ENCODE data around the gene PPIL4. TPM values are rescaled to one million over a fixed set of nuclear protein-coding genes. Genes with fewer than 3 reads are reported as not detected.
"Not testable (repeated sequence)": the region's sequence is repeated elsewhere in the genome, so short reads cannot be mapped to it uniquely, and the experiment has no call there.

The PPIL4 gene
- polyA plus RNA-seq, 2 donors = 10.1 to 11.3 TPM

GRCh38 chr6:149501201-149501600, 44.6 kb downstream of the PPIL4 start:
- WGBS, 2 donors = 89 to 97% methylated on average over 1 of the region's 1 CpG

GRCh38 chr6:149500096-149500495, 45.7 kb downstream of the PPIL4 start:
- no peaks in the 10 kb centered on the region for H3K9me3 ChIP-seq (ENCODE audit: control insufficient read depth in 2 of 2, insufficient read depth in 1 of 2, low read depth in 1 of 2, low read length in 1 of 2)
- no peak overlapping the region for H3K4me3 ChIP-seq (ENCODE audit: low read depth in 1 of 2, low read length in 2 of 2)
- no peaks in the 10 kb centered on the region for H3K36me3 ChIP-seq (ENCODE audit: control insufficient read depth in 2 of 2, insufficient read depth in 2 of 2, low read length in 1 of 2)
- H3K27me3 ChIP-seq (ENCODE audit: control insufficient read depth in 1 of 2, insufficient read depth in 2 of 2, low read length in 2 of 2) = no peaks in the 10 kb centered on the region
- 61 to 76% methylated on average over 1 of the region's 1 CpG for WGBS, 2 donors
- H3K27ac ChIP-seq (ENCODE audit: low read depth in 2 of 2, low read length in 1 of 2) = no peak overlapping the region
- no peaks in the 10 kb centered on the region for H3K4me1 ChIP-seq (ENCODE audit: control insufficient read depth in 2 of 2, insufficient read depth in 2 of 2, low read length in 1 of 2)

More at GRCh38 chr6:149501201-149501600, 44.6 kb downstream of the PPIL4 start:
- H3K27me3 ChIP-seq (ENCODE audit: control insufficient read depth in 1 of 2, insufficient read depth in 2 of 2, low read length in 2 of 2) = no peaks in the 10 kb centered on the region
- no peaks in the 10 kb centered on the region for H3K9me3 ChIP-seq (ENCODE audit: control insufficient read depth in 2 of 2, insufficient read depth in 1 of 2, low read depth in 1 of 2, low read length in 1 of 2)
- no peak overlapping the region for H3K4me3 ChIP-seq (ENCODE audit: low read depth in 1 of 2, low read length in 2 of 2)
- H3K27ac ChIP-seq (ENCODE audit: low read depth in 2 of 2, low read length in 1 of 2) = no peak overlapping the region
- no peaks in the 10 kb centered on the region for H3K4me1 ChIP-seq (ENCODE audit: control insufficient read depth in 2 of 2, insufficient read depth in 2 of 2, low read length in 1 of 2)
- H3K36me3 ChIP-seq (ENCODE audit: control insufficient read depth in 2 of 2, insufficient read depth in 2 of 2, low read length in 1 of 2) = no peaks in the 10 kb centered on the region

- Histone ChIP-seq H3K4me3 (ENCODE audit: low read depth in 1 of 2, low read length in 2 of 2) (no peak overlapping the region), H3K36me3 (ENCODE audit: control insufficient read depth in 2 of 2, insufficient read depth in 2 of 2, low read length in 1 of 2) (no peaks in the 10 kb centered on the region), H3K27me3 (ENCODE audit: control insufficient read depth in 1 of 2, insufficient read depth in 2 of 2, low read length in 2 of 2) (no peaks in the 10 kb centered on the region), H3K4me1 (ENCODE audit: control insufficient read depth in 2 of 2, insufficient read depth in 2 of 2, low read length in 1 of 2) (no peaks in the 10 kb centered on the region), H3K27ac (ENCODE audit: low read depth in 2 of 2, low read length in 1 of 2) (no peak overlapping the region), H3K9me3 (ENCODE audit: control insufficient read depth in 2 of 2, insufficient read depth in 1 of 2, low read depth in 1 of 2, low read length in 1 of 2) (no peaks in the 10 kb centered on the region)
- WGBS, 2 donors = 66 to 67% methylated on average over 3 of the region's 3 CpGs
Observed at GRCh38 chr6:149499066-149499465, 46.8 kb downstream of the PPIL4 start.

- H3K4me3 ChIP-seq (ENCODE audit: low read depth in 1 of 2, low read length in 2 of 2) = no peak overlapping the region
- no peaks in the 10 kb centered on the region for H3K27me3 ChIP-seq (ENCODE audit: control insufficient read depth in 1 of 2, insufficient read depth in 2 of 2, low read length in 2 of 2)
- H3K4me1 ChIP-seq (ENCODE audit: control insufficient read depth in 2 of 2, insufficient read depth in 2 of 2, low read length in 1 of 2) = no peaks in the 10 kb centered on the region
- no peaks in the 10 kb centered on the region for H3K36me3 ChIP-seq (ENCODE audit: control insufficient read depth in 2 of 2, insufficient read depth in 2 of 2, low read length in 1 of 2)
- H3K27ac ChIP-seq (ENCODE audit: low read depth in 2 of 2, low read length in 1 of 2) = no peak overlapping the region
- WGBS, 2 donors = 92 to 98% methylated on average over 2 of the region's 2 CpGs
- no peaks in the 10 kb centered on the region for H3K9me3 ChIP-seq (ENCODE audit: control insufficient read depth in 2 of 2, insufficient read depth in 1 of 2, low read depth in 1 of 2, low read length in 1 of 2)
Observed at GRCh38 chr6:149497365-149497764, 48.5 kb downstream of the PPIL4 start.

GRCh38 chr6:149496597-149496996, 49.2 kb downstream of the PPIL4 start:
- H3K4me3 ChIP-seq (ENCODE audit: low read depth in 1 of 2, low read length in 2 of 2); H3K4me1 ChIP-seq (ENCODE audit: control insufficient read depth in 2 of 2, insufficient read depth in 2 of 2, low read length in 1 of 2); H3K9me3 ChIP-seq (ENCODE audit: control insufficient read depth in 2 of 2, insufficient read depth in 1 of 2, low read depth in 1 of 2, low read length in 1 of 2); H3K36me3 ChIP-seq (ENCODE audit: control insufficient read depth in 2 of 2, insufficient read depth in 2 of 2, low read length in 1 of 2); H3K27ac ChIP-seq (ENCODE audit: low read depth in 2 of 2, low read length in 1 of 2); H3K27me3 ChIP-seq (ENCODE audit: control insufficient read depth in 1 of 2, insufficient read depth in 2 of 2, low read length in 2 of 2): not testable (repeated sequence)
- 73 to 76% methylated on average over 6 of the region's 6 CpGs for WGBS, 2 donors

GRCh38 chr6:149495349-149496016, 50.4 kb downstream of the PPIL4 start:
- not testable (repeated sequence) for H3K4me1 ChIP-seq (ENCODE audit: control insufficient read depth in 2 of 2, insufficient read depth in 2 of 2, low read length in 1 of 2); H3K27me3 ChIP-seq (ENCODE audit: control insufficient read depth in 1 of 2, insufficient read depth in 2 of 2, low read length in 2 of 2); H3K27ac ChIP-seq (ENCODE audit: low read depth in 2 of 2, low read length in 1 of 2); H3K9me3 ChIP-seq (ENCODE audit: control insufficient read depth in 2 of 2, insufficient read depth in 1 of 2, low read depth in 1 of 2, low read length in 1 of 2); H3K4me3 ChIP-seq (ENCODE audit: low read depth in 1 of 2, low read length in 2 of 2); H3K36me3 ChIP-seq (ENCODE audit: control insufficient read depth in 2 of 2, insufficient read depth in 2 of 2, low read length in 1 of 2)
- 73 to 84% methylated on average over 11 of the region's 11 CpGs for WGBS, 2 donors

GRCh38 chr6:149494810-149495209, 51.0 kb downstream of the PPIL4 start:
- H3K4me1 ChIP-seq (ENCODE audit: control insufficient read depth in 2 of 2, insufficient read depth in 2 of 2, low read length in 1 of 2); H3K4me3 ChIP-seq (ENCODE audit: low read depth in 1 of 2, low read length in 2 of 2); H3K9me3 ChIP-seq (ENCODE audit: control insufficient read depth in 2 of 2, insufficient read depth in 1 of 2, low read depth in 1 of 2, low read length in 1 of 2); H3K27me3 ChIP-seq (ENCODE audit: control insufficient read depth in 1 of 2, insufficient read depth in 2 of 2, low read length in 2 of 2); H3K36me3 ChIP-seq (ENCODE audit: control insufficient read depth in 2 of 2, insufficient read depth in 2 of 2, low read length in 1 of 2); H3K27ac ChIP-seq (ENCODE audit: low read depth in 2 of 2, low read length in 1 of 2): not testable (repeated sequence)
- WGBS, 2 donors = 74 to 89% methylated on average over 4 of the region's 4 CpGs

GRCh38 chr6:149493761-149494320, 52.0 kb downstream of the PPIL4 start:
- 77 to 80% methylated on average over 7 of the region's 7 CpGs for WGBS, 2 donors
- H3K27ac ChIP-seq (ENCODE audit: low read depth in 2 of 2, low read length in 1 of 2) = no peak overlapping the region
- no peaks in the 10 kb centered on the region for H3K27me3 ChIP-seq (ENCODE audit: control insufficient read depth in 1 of 2, insufficient read depth in 2 of 2, low read length in 2 of 2)
- no peaks in the 10 kb centered on the region for H3K36me3 ChIP-seq (ENCODE audit: control insufficient read depth in 2 of 2, insufficient read depth in 2 of 2, low read length in 1 of 2)
- H3K9me3 ChIP-seq (ENCODE audit: control insufficient read depth in 2 of 2, insufficient read depth in 1 of 2, low read depth in 1 of 2, low read length in 1 of 2) = no peaks in the 10 kb centered on the region
- H3K4me3 ChIP-seq (ENCODE audit: low read depth in 1 of 2, low read length in 2 of 2) = no peak overlapping the region
- H3K4me1 ChIP-seq (ENCODE audit: control insufficient read depth in 2 of 2, insufficient read depth in 2 of 2, low read length in 1 of 2) = no peaks in the 10 kb centered on the region

GRCh38 chr6:149492798-149493343, 53.0 kb downstream of the PPIL4 start:
- Histone ChIP-seq H3K4me3 (ENCODE audit: low read depth in 1 of 2, low read length in 2 of 2) (no peak overlapping the region), H3K4me1 (ENCODE audit: control insufficient read depth in 2 of 2, insufficient read depth in 2 of 2, low read length in 1 of 2) (no peaks in the 10 kb centered on the region), H3K27ac (ENCODE audit: low read depth in 2 of 2, low read length in 1 of 2) (no peak overlapping the region), H3K36me3 (ENCODE audit: control insufficient read depth in 2 of 2, insufficient read depth in 2 of 2, low read length in 1 of 2) (no peaks in the 10 kb centered on the region), H3K9me3 (ENCODE audit: control insufficient read depth in 2 of 2, insufficient read depth in 1 of 2, low read depth in 1 of 2, low read length in 1 of 2) (no peaks in the 10 kb centered on the region), H3K27me3 (ENCODE audit: control insufficient read depth in 1 of 2, insufficient read depth in 2 of 2, low read length in 2 of 2) (no peaks in the 10 kb centered on the region)
- 82 to 90% methylated on average over 4 of the region's 4 CpGs for WGBS, 2 donors

GRCh38 chr6:149489967-149490366, 55.9 kb downstream of the PPIL4 start:
- WGBS, 2 donors = 92 to 99% methylated on average over 4 of the region's 4 CpGs
- Histone ChIP-seq H3K9me3 (ENCODE audit: control insufficient read depth in 2 of 2, insufficient read depth in 1 of 2, low read depth in 1 of 2, low read length in 1 of 2) (no peaks in the 10 kb centered on the region), H3K36me3 (ENCODE audit: control insufficient read depth in 2 of 2, insufficient read depth in 2 of 2, low read length in 1 of 2) (no peaks in the 10 kb centered on the region), H3K4me1 (ENCODE audit: control insufficient read depth in 2 of 2, insufficient read depth in 2 of 2, low read length in 1 of 2) (peaks cover 2 to 5% of the 10 kb centered on the region in 2 donors), H3K27me3 (ENCODE audit: control insufficient read depth in 1 of 2, insufficient read depth in 2 of 2, low read length in 2 of 2) (no peaks in the 10 kb centered on the region), H3K4me3 (ENCODE audit: low read depth in 1 of 2, low read length in 2 of 2) (no peak overlapping the region), H3K27ac (ENCODE audit: low read depth in 2 of 2, low read length in 1 of 2) (no peak overlapping the region)

Measured in esophagus (tissue), 2 donors.